Medulla oblongata (tissue), 1 donor: ENCODE data around the gene C1orf232.

Experiments used
- DNase-seq: peaks from one replicate; pipeline ENCODE4 v3.0.0-alpha.2; 2015; ENCODE audit errors: extremely low spot score

Gene C1orf232

GRCh38 chr1:26180010-26180506, 11.3 kb upstream of the C1orf232 start:
- no peak for DNase-seq

GRCh38 chr1:26177182-26177684, 8.5 kb upstream of the C1orf232 start, which contains the start of gene CNKSR1:
Gene CNKSR1, plus strand, starts transcription at chr1:26177491. Its CDS starts 57 bp downstream, at chr1:26177548.
- no peak for DNase-seq

GRCh38 chr1:26175346-26175745, 6.6 kb upstream of the C1orf232 start:
- no peak for DNase-seq

DNA sequence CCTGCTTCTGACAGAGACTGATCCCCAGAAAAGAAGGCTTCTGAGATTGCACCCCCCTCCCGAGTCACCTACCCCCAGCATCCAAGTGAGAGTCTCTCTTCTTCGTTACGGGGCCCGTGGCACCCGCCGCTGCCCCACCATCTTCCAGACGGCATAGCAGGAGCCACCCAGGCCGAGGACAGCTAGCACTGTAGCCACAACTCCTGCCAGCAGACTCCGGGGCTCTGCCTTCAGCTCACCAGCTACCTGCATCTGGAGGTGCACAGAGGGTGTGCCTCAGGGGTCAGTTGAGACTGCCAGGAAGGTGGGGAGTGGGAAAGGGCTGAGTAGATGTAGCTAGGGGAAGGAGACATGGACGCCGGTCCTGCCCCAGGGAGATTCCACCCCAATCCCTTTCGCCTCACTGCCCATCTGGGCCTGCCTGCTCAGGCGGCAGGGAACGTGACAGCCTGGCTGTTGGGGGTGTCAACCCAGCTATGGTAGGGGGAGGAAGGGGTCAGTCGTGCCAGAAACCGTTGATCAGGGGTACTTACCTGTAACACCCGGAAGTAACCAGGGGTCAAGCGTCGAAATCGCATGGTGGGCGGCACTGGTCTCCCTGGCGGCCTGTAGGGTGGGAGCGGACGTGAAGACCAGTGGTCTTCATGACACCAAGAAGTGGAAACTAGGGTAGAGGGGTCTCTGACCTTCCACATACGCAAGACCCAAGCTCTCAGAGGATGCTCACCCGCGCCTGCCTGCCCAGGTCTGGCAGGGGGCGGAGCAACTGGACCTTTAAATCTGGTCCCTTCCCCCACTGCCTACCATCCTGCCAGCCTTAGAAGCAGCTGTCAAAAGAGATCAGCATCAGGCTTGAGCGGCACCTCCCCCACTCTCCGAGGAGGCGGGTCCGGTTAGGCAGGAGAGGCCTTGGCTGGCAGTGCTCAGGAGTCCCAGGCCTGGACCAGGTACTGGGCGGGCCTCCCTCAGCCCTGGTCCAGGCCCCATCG, 2.6 kb upstream of the C1orf232 start, which contains the start of gene ZNF593OS:
TSS of gene ZNF593OS (minus strand) at position 749 of the 989 bp plus-strand sequence. CDS start at position 578, 171 bp downstream.
- DNase-seq: no peak

GRCh38 chr1:26170472-26170821, 1.7 kb upstream of the C1orf232 start:
- no peak for DNase-seq

DNA sequence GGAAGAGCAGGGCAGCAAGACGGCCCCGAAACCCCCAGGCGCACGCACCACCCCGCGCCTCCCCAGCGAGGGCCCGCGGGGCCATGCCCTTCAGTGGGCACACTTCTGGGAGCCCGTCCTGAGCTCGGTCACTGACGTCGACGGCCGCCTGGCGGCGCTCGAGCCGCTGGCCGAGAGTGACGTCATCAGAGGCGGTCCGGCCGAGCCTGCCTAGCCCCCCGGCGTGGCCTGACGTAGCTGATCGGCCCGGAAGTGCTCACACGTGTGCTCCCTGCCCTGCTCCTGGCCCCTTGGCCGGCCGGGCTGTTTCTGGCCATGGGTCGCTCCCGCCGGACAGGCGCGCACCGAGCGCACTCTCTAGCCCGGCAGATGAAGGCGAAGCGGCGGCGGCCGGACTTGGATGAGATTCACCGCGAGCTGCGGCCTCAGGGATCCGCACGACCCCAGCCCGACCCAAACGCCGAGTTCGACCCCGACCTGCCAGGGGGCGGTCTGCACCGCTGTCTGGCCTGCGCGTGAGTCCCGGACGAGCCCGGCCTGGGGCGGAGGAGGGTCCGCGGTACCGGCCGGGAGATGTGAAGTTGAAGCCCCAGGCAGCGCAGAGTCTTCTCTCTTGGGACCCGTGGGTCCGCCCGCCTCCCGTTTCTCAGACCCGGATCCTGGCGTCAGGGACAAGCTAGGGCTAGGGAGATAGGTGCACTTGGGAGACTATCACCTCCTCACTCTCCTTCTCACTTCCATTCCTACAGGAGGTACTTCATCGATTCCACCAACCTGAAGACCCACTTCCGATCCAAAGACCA, 1.1 kb upstream of the C1orf232 start, which contains the start of gene ZNF593:
TSS of gene ZNF593 (plus strand) at position 240 of the 803 bp plus-strand sequence. CDS start at position 316, 76 bp downstream.
- DNase-seq: peak; percentile 93

DNA sequence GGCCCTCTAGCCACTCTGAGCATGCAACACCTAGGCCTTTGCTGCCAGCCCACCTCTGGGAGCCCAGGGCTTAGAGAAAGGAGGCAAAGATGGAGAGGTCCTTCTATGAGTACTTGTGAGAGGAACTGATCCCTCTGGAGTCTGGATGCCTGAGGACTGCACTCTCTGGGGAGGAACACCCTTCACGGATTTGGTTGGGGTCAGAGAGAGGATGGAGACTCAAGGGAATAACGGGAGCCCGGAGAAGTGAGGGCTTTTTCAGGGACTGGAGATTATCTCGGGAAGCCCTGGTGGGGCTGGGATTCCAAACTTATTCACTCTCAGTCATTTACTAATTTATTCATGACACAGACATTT, 413 bp upstream of the C1orf232 start:
- DNase-seq: no peak

- no peak for DNase-seq
These were observed 2.0 kb downstream of the C1orf232 start for GRCh38 chr1:26166719-26167281.

DNA sequence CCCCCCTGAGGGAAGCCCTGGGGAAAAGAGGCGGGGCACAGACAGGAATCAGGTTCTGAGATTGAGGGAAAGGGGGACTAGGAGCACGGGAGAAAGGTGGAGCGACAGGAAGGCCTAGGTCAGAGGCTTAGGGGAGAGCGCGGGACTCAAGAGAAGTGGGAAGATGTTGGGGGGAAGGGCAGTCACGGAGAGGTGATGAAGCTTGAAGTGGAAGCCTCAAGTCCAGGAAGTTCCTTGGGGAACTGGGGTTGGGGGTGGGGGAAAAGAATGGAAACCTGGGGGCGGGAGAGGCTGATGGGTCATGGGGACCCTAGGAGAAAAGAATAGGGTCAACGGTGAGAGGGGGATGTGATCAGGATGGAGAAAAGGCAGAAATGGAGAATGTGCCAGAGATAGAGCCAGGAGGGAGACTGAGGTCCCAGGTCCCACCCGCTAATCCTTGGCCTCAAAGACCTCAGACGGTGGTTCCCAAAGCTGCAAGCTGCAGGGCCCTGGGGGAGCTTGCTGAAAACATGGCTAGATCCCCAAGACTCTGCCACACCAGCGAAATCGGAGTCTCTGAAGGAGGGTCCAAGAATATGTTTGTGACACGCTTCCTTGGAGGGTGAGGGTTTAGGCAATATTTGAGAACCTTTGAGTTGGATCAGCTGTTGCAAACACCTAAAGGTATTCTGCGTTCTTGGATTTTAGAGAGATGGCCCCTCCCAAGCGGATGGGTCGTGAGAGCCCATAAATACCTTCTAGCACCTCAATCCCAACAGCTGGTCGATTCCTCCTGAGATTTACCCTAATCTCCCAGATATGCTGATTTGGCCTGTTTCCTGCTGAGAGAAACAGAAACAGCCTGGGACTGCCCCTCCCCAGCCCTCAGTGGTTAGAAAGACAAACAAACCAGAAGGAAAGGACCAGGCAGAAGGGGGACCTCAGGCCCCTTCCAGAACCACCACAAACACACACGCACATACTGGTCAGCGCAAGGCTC, 3.6 kb downstream of the C1orf232 start:
- DNase-seq: no peak

DNA sequence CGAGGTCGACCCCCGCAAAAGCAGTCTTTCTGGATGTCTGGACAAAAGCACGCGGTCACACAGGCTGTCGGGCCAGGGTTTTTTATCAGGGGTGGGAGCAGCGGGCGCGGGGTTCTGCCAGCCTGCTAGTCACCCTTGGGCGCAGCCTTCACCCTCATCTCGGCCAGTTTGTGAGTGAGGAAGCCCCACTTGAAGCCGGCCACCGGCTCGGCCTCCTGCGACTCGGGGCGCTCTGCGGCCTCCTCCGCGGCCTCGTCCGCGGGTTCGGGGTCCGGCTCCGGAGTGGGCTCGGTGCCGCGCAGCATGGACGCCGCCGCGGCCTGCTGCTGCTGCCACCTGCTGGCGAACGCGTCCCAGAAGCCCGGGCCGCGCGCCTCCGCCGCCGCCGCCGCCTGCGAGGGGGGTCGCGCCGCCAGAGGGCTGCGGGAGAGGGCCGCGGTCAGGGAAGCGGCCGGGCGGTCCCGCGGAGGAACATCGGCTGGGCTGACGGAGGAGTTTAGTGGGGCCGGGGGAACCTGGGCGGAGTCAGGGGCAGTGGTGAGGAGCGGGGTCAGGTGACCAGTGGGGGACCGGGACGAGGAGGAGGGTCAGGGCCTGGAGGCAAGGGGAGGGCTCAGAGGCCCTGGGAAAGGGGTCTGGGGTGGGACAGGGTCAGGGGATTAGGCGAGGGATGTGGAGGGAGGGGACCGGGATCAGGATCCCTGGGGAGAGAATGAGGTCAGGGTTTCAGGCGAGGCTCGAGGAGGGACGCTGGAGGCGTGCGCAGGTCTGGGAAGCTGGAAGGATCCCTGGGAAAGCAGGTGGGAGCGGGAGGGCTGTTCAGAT, 4.5 kb downstream of the C1orf232 start:
- DNase-seq: no peak

- DNase-seq: no peak
These were observed 5.1 kb downstream of the C1orf232 start for GRCh38 chr1:26163684-26164035.

DNA sequence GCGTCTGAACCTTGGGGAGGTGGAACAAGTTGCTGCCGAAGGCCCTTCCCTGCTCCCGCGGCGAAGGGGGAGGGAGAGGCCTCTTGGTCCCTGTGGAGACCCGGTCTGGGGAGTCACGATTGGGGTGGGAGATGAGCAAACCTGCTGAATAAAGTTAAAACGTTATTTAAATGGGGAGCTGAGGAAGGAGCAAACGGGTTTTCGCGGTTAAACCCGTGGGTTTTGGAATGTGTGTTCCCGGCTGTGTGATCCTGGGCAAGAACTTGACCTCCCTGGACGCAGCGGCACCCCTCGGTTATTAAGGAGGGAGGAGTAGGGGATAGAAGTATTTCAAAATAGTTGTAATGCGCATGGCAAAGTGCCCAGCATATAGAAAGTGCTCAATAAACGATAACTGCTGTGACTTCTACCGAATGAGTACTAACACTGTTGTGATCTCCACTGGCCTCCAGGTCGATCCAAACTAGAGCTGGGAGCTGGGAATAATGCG, 6.5 kb downstream of the C1orf232 start:
- no peak for DNase-seq

GRCh38 chr1:26161415-26162219, 7.1 kb downstream of the C1orf232 start:
- DNase-seq: peak; percentile 14

DNA sequence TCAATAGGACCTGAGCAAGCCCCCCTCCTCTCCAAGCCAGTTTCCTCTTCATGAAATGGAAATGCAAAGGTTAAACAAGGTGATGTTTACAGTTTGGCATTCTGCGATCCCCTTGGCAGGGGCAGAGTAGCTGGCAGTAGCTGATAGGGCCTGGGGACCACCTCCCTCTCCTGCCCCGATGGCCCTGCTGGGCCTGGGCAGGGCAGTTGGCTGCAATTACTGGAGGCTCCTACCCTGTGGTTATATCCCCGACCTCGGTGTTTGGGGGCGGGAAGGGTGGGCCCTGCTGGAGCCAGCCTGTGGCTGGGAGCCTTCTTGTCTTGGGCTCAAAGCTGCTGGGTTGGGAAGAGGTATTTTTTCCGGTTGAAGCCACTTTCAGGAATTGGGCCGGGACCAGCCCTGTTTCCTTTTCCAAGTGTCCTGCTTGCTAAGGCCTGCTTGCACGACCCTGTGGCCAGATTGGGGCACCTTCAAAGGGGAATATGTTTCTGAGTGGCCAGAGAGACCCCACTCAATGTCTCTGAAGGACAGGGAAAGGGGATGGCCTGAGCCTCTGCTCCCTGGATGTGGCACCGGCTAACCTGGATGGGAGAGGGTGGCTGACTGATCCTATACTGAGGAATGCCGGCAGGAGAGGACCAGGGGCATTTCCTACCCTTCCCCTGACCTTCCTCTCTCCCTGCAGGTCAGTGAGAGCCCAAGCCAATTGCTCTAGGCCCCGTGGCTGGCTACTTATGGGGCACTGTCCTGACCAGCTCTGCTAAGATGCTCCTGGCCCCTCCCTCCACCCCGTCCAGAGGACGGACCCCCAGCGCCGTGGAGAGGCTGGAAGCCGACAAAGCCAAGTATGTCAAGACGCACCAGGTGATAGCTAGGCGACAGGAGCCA, 8.0 kb downstream of the C1orf232 start:
- DNase-seq: no peak

DNA sequence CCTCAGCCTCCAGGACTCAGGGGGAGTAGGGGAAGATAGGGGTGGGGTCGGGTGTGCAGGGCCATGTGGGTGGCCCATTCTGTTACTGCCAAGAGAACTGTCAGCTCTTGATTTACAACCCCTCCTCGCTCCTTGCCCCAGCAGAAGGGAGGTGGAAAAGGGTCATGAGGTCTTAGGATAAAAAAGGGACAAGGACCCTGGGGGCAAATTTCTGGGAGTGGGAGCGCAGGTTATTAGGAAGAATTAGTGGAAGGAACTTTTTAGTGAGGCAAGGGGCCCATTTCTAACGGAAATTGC, 9.1 kb downstream of the C1orf232 start:
- no peak for DNase-seq

DNA sequence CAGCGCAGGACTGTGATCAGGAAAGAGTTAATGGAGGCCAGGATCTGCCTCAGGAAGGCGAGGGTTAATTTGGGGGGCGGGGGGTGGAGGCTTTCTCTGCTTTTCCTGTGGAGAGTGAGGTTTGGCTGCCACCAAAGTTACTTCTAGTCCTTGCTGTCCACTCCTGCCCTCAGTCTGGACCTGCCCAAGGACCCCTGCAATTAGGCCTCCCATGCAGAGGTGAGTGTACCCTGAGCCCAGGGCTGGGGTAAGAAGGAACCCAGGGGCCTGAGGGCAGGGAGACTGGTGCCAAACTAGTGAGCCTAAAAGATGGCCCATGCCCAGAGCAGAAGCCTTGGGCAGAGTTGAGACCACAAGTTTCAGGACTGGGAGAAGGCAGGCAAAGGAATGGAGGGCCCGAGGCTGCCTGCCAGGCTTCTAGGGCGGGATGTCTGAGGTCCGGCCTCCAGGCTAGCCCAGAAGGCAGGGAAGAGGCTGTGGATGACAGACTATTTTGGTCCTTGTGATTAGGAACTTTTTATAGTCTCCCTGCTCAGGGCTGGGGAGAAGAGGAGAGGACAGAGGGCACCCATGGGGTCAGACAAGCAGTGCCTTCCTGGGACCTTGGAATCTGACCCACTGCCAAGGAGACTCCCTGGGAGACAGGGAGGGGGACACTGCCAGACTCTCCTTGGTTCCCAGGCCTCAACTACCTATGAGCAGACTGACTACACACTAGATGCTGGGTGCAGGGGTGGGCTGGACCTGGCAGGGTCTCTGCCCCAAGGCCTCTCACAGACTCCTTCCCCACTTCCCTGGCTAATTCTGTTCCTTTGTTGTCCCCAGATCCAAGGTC, 9.6 kb downstream of the C1orf232 start, which contains the start of gene FAM110D:
TSS of gene FAM110D (plus strand) at position 172 of the 835 bp plus-strand sequence. CDS start 2,213 bp downstream, outside the sequence.
- DNase-seq: no peak
